Mesangial cell (primary cell): Measurements from ENCODE around the gene NPIPB5. TPM values are rescaled to one million over a fixed set of nuclear protein-coding genes. Genes with fewer than 3 reads are reported as not detected.

Source experiments
- total RNA-seq: library from RNA; depleted of rRNA; stranded (reverse); fragments of >200 nt; gene quantifications from 2 replicates; pipeline ENCODE4 v1.2.3, GENCODE V29; 2015

Gene NPIPB5
- total RNA-seq, result 26.1 and 29.8 TPM in 2 replicates

DNA sequence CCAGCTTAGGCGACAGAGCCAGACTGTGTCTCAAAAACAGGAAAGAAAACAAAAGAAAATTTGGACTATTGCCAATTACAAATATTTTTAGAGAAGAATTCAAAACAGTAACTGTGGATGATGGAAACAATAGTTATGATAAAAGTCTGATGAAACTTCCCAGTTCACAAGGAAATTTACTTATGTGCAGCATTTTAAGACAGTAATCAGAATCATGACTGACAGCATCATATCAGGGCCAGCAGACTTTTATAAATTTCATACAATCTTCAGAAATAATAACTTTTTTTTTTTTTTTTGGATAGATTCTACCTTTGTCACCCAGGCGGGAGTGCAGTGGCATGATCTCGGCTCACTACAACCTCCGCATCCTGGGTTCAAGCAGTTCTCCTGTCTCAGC lies at the start of gene NPIPB5:
NPIPB5 (plus strand) TSS at position 301 of the 400 bp plus-strand sequence. CDS start 2,911 bp downstream, outside the sequence.

Other genes starting within 250 kb of the NPIPB5 start
- gene POLR3E, start 213.5 kb upstream of the NPIPB5 start, total RNA-seq, result 35.9 and 47.6 TPM in 2 replicates
- gene CDR2, start 136.3 kb upstream of the NPIPB5 start, total RNA-seq, result 25.1 and 29.3 TPM in 2 replicates